ENCODE results near the gene PTBP2. TPM values are rescaled to one million over a fixed set of nuclear protein-coding genes. Genes with fewer than 3 reads are reported as not detected.

Gene PTBP2
- total and polyA plus RNA-seq, 2 of the 8 experiments (the other 6 are each of a cell fraction or from before 2014, with no cell fraction given): 24.2 to 61.7 TPM

GRCh38 chr1:96815914-96816313, 94.3 kb downstream of the PTBP2 start:
- POLR2A ChIA-PET (ENCODE audit: partially characterized antibody): interaction anchor here (0.7 kb wide), 1 partner anchor 10 kb away, joined by 3 read pairs; no protein-coding TSS in a partner anchor
- 88% methylated on average over 1 of the region's 1 CpG; no CpG with 5 or more reads in 1 of the 2 experiments for WGBS, 2 experiments (ENCODE audit: extremely low coverage in 1 of 2, insufficient coverage in 1 of 2, insufficient read length in 1 of 2, insufficient replicate concordance in 2 of 2, low coverage in 1 of 2, low lambda C conversion rate in 2 of 2, missing lambda C conversion rate in 1 of 2)
- no peak for TF ChIP-seq E2F6 (IDR thresholded peaks at IDR 0.05)
- no peak for TF ChIP-seq KDM5A (IDR thresholded peaks at IDR 0.05; ENCODE audit: low read length)
- no peak for TF ChIP-seq RAD21 (IDR thresholded peaks at IDR 0.05 in 1 of 2, conservative IDR thresholded peaks at IDR 0.05 in 1 of 2; ENCODE audit: low read depth in 2 of 2, low read length in 2 of 2)
- TF ChIP-seq JUN (IDR thresholded peaks at IDR 0.05; ENCODE audit: low read depth, low read length): no peak
- TF ChIP-seq PHF8 (conservative IDR thresholded peaks at IDR 0.05; ENCODE audit: low read depth, low read length): no peak
- TF ChIP-seq NANOG (IDR thresholded peaks at IDR 0.05; ENCODE audit: insufficient read depth, low read depth, low read length, poor library complexity, severe bottlenecking): no peak
- no peak for TF ChIP-seq TCF12 (IDR thresholded peaks at IDR 0.05; ENCODE audit: low read depth, low read length)
- TF ChIP-seq USF2 (IDR thresholded peaks at IDR 0.05; ENCODE audit: low read length): no peak
- no peak for TF ChIP-seq SP1 (IDR thresholded peaks at IDR 0.05; ENCODE audit: low read depth, low read length)

More at GRCh38 chr1:96815914-96816313, 94.3 kb downstream of the PTBP2 start:
- Histone ChIP-seq H3K4ac (replicated peaks; ENCODE audit: insufficient read length, low read depth, low read length) (no peak overlapping the region), H3K79me1 (ENCODE audit: low read depth, low read length) (no peaks in the 10 kb centered on the region), H3K27me3 (replicated peaks in 1 of 4; ENCODE audit: control insufficient read depth in 3 of 4, extremely low read depth in 1 of 4, insufficient read depth in 3 of 4, low read length in 3 of 4) (no peaks in the 10 kb centered on the region), H3K9ac (replicated peaks in 1 of 4; ENCODE audit: extremely low read depth in 1 of 4, low read depth in 3 of 4, low read length in 3 of 4) (no peak overlapping the region), H2BK20ac (ENCODE audit: low read length) (no peak overlapping the region), H2BK15ac (ENCODE audit: low read length) (no peak overlapping the region), H2BK5ac (ENCODE audit: low read depth, low read length) (no peak overlapping the region), H4K8ac (ENCODE audit: extremely low read depth, insufficient read depth, low read length) (no peak overlapping the region), H2AK5ac (ENCODE audit: low read depth, low read length) (no peak overlapping the region), H3K18ac (ENCODE audit: extremely low read depth, low read length) (no peak overlapping the region), H3K9me3 (ENCODE audit: insufficient read depth in 2 of 2, low read depth in 1 of 2, low read length in 1 of 2) (no peaks in the 10 kb centered on the region), H3K27ac (ENCODE audit: low read depth, low read length) (no peak overlapping the region), H3K79me2 (ENCODE audit: control insufficient read depth in 1 of 2, insufficient read depth in 2 of 2, low read length in 2 of 2) (0 out of 4 replicates have a peak, but pooled peaks cover 0 to 2% of the 10 kb centered on the region in 2 experiments), H2BK12ac (ENCODE audit: low read depth, low read length) (no peak overlapping the region), H3K36me3 (ENCODE audit: control insufficient read depth in 2 of 4, insufficient read depth in 4 of 4, low read length in 3 of 4) (peaks cover 2 to 55% (median 13%) of the 10 kb centered on the region in 4 experiments; a peak in 4 of 8 replicates), H2BK120ac (replicated peaks; ENCODE audit: low read depth, low read length) (no peak overlapping the region), H3K4me2 (ENCODE audit: insufficient read depth in 1 of 2, low read depth in 2 of 2, low read length in 2 of 2) (no peak overlapping the region), H4K20me1 (replicated peaks in 1 of 2; ENCODE audit: control insufficient read depth in 1 of 2, insufficient read depth in 2 of 2, low read length in 2 of 2) (no peaks in the 10 kb centered on the region), H3K23me2 (ENCODE audit: low read depth, low read length) (no peaks in the 10 kb centered on the region), H3K23ac (ENCODE audit: insufficient read length) (no peak overlapping the region), H3K56ac (replicated peaks; ENCODE audit: insufficient read length, low read depth, low read length) (no peak overlapping the region), H4K5ac (ENCODE audit: insufficient read length, low read depth, low read length) (no peak overlapping the region), H3K14ac (ENCODE audit: insufficient read length) (no peak overlapping the region), H4K91ac (replicated peaks; ENCODE audit: insufficient read length, low read length) (no peak overlapping the region), H3K4me1 (replicated peaks in 1 of 4; ENCODE audit: control insufficient read depth in 3 of 4, insufficient read depth in 4 of 4, low read length in 3 of 4) (peaks cover 0 to 1% (median 0%) of the 10 kb centered on the region in 4 experiments; a peak in 1 of 7 replicates), H3K4me3 (ENCODE audit: extremely low read depth in 1 of 4, insufficient read depth in 2 of 4, low read depth in 3 of 4, low read length in 4 of 4) (no peak overlapping the region), H2AFZ (ENCODE audit: low read length) (no peak overlapping the region)
- DNase-seq (ENCODE audit: low read depth in 1 of 2, low spot score in 2 of 2) (no peak), FAIRE-seq (no peak)
- CTCF ChIA-PET (ENCODE audit: partially characterized antibody): interaction anchor here (0.5 to 0.8 kb wide), 2 partner anchors 12 to 200 kb away, joined by 3 read pairs; no protein-coding TSS in a partner anchor

All from H1 (cell line).